GM23338 (cell line): ENCODE data around the gene DHRS12. TPM values are rescaled to one million over a fixed set of nuclear protein-coding genes. Genes with fewer than 3 reads are reported as not detected.
A peak's percentile ranks its signal among the peaks of the same experiment; 100 is the strongest.

ENCODE experiments used
- ATAC-seq: fragments of 200-7000 bp; cut with Tn5 transposase; 3 replicates; pipeline ENCODE4 v1.9.1; 2020
- DNase-seq: peaks from one replicate; pipeline ENCODE4 v3.0.0-alpha.2; 2015; ENCODE audit warnings: low spot score
- H2AFZ ChIP-seq: fragments of 200-600 bp; sonication (generic); 2 replicates; pipeline ENCODE4 v1.8.0; 2016; ENCODE audit warnings: antibody characterized with exemption, mild to moderate bottlenecking, moderate library complexity
- H3F3A ChIP-seq: fragments of 200-600 bp; sonication (generic); replicated peaks from 2 replicates; pipeline ENCODE4 v1.8.0; 2017; ENCODE audit warnings: antibody characterized with exemption, mixed run types, low read depth
- H3K27ac ChIP-seq: fragments of 200-600 bp; sonication (generic); 2 replicates; pipeline ENCODE4 v1.6.1; 2016; ENCODE audit warnings: low read depth
- H3K27me3 ChIP-seq: fragments of 200-600 bp; sonication (generic); 2 replicates; pipeline ENCODE4 v1.8.0; 2016; ENCODE audit warnings: mild to moderate bottlenecking, mixed run types, moderate library complexity; ENCODE audit not compliant: insufficient read depth
- H3K36me3 ChIP-seq: fragments of 200-600 bp; sonication (generic); 2 replicates; pipeline ENCODE4 v1.8.0; 2016; ENCODE audit warnings: mild to moderate bottlenecking; ENCODE audit not compliant: insufficient read depth
- H3K4me1 ChIP-seq: fragments of 200-600 bp; sonication (generic); 2 replicates; pipeline ENCODE4 v1.8.0; 2016; ENCODE audit warnings: mild to moderate bottlenecking, moderate library complexity; ENCODE audit not compliant: insufficient read depth
- H3K4me2 ChIP-seq: fragments of 200-600 bp; sonication (generic); 2 replicates; pipeline ENCODE4 v1.7.1; 2017; ENCODE audit warnings: mixed run types
- H3K4me3 ChIP-seq: fragments of 200-600 bp; sonication (generic); 2 replicates; pipeline ENCODE4 v1.6.1; 2016; ENCODE audit warnings: mixed run types
- H3K79me2 ChIP-seq: fragments of 200-600 bp; sonication (generic); replicated peaks from 2 replicates; pipeline ENCODE4 v1.8.0; 2017; ENCODE audit warnings: mild to moderate bottlenecking; ENCODE audit not compliant: insufficient read depth
- H3K9me2 ChIP-seq: fragments of 200-600 bp; sonication (generic); 2 replicates; pipeline ENCODE4 v1.8.0; 2017; ENCODE audit not compliant: insufficient read depth
- H4K20me1 ChIP-seq: fragments of 200-600 bp; sonication (generic); replicated peaks from 2 replicates; pipeline ENCODE4 v1.8.0; 2017; ENCODE audit warnings: mild to moderate bottlenecking; ENCODE audit not compliant: insufficient read depth
- H3K27ac Mint-ChIP-seq: 2 replicates; pipeline ENCODE4 v1.8.0; 2020; ENCODE audit warnings: inconsistent platforms, mild to moderate bottlenecking, moderate library complexity, mixed read lengths
- H3K27me3 Mint-ChIP-seq: 3 replicates; pipeline ENCODE4 v1.8.0; 2022; ENCODE audit warnings: low read depth, mild to moderate bottlenecking, moderate library complexity, mixed read lengths, inconsistent platforms; ENCODE audit not compliant: insufficient read depth, poor library complexity
- H3K36me3 Mint-ChIP-seq: 3 replicates; pipeline ENCODE4 v1.8.0; 2021; ENCODE audit warnings: low read depth, mild to moderate bottlenecking, inconsistent platforms, moderate library complexity, mixed read lengths
- H3K4me1 Mint-ChIP-seq: 3 replicates; pipeline ENCODE4 v1.8.0; 2020; ENCODE audit warnings: mild to moderate bottlenecking, inconsistent platforms, mixed read lengths
- H3K4me3 Mint-ChIP-seq: 3 replicates; pipeline ENCODE4 v1.8.0; 2021; ENCODE audit warnings: moderate library complexity, mild to moderate bottlenecking, inconsistent platforms, mixed read lengths
- H3K9me3 Mint-ChIP-seq: 3 replicates; pipeline ENCODE4 v1.8.0; 2020; ENCODE audit warnings: moderate library complexity, mild to moderate bottlenecking, inconsistent platforms, mixed read lengths
- EZH2phosphoT487 ChIP-seq: fragments of 200-600 bp; sonication (generic); IDR thresholded peaks from one replicate; pipeline ENCODE4 v1.8.1; 2018; ENCODE audit warnings: antibody characterized with exemption; ENCODE audit not compliant: unreplicated experiment
- ZNF331 ChIP-seq: fragments of 250-450 bp; sonication (Bioruptor Pico); IDR thresholded peaks from 2 replicates; pipeline ENCODE4 v1.5.0; 2020; ENCODE audit warnings: low read depth, mild to moderate bottlenecking, moderate library complexity
- polyA plus RNA-seq: library from polyadenylated mRNA; unstranded; fragments of >200 nt; fragmentation: Nextera tagmentation; extraction: Ambion mirVana; gene quantifications from 2 replicates; pipeline ENCODE4 v1.2.1, GENCODE V29; 2016
- total RNA-seq: library from RNA; depleted of rRNA; stranded (reverse); fragments of >200 nt; shearing (Covaris generic); gene quantifications from 2 replicates; pipeline ENCODE4 v1.2.3, GENCODE V29; 2014
- TF ChIP-seq, protein P1 (sequence below): fragments of 250-450 bp; sonication (Bioruptor Pico); IDR thresholded peaks from 2 replicates; pipeline ENCODE4 v1.5.0; 2020; ENCODE audit warnings: mild to moderate bottlenecking, moderate library complexity
- TF ChIP-seq, protein P2 (sequence below), 2 experiments: fragments of 200-600 bp in 1 of 2; sonication (generic) in 1 of 2; conservative IDR thresholded peaks; 2 replicates each; pipeline versions ENCODE4 v1.5.1 to v1.6.1; 2016 to 2017; ENCODE audit warnings: antibody characterized with exemption in 2 of 2, low read depth in 2 of 2, mild to moderate bottlenecking in 2 of 2, moderate library complexity in 1 of 2

The DHRS12 gene
- total and polyA plus RNA-seq, 2 experiments from 2014 or later = 4.6 to 12.2 TPM

DNA sequence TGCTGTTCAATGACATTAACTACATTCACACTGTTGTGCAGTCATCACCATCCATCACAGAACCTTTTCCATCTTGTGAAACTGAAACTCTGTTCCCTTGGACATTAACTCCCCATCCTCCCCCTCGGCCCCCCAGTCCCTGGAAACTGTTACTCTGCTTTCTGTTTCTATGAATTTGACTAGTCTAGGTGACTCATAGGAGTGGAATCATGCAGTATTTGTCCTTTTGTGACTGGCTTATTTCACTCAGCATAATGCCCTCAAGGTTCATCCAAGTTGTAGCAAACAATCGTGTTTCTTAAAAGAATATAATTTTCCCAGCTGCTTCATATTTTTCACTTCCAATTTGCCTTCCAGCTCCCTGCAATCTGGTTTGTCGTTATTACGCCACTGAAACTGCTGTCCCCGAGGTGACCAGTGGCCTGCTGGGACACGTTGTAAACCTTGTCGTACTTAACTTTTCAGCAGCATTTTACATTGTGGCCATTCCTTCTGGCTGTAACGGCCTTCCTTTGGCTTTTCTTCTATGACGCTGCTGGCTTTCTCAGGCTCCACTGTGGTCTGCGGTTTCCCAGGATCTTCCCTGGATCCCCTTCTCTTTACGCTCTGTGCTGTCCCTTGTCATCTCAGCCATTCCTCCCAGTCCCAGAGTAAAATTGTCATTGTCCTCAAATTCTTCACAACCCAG is 74.0 kb downstream of the DHRS12 start (continued):
- TF ChIP-seq, protein P1, sequence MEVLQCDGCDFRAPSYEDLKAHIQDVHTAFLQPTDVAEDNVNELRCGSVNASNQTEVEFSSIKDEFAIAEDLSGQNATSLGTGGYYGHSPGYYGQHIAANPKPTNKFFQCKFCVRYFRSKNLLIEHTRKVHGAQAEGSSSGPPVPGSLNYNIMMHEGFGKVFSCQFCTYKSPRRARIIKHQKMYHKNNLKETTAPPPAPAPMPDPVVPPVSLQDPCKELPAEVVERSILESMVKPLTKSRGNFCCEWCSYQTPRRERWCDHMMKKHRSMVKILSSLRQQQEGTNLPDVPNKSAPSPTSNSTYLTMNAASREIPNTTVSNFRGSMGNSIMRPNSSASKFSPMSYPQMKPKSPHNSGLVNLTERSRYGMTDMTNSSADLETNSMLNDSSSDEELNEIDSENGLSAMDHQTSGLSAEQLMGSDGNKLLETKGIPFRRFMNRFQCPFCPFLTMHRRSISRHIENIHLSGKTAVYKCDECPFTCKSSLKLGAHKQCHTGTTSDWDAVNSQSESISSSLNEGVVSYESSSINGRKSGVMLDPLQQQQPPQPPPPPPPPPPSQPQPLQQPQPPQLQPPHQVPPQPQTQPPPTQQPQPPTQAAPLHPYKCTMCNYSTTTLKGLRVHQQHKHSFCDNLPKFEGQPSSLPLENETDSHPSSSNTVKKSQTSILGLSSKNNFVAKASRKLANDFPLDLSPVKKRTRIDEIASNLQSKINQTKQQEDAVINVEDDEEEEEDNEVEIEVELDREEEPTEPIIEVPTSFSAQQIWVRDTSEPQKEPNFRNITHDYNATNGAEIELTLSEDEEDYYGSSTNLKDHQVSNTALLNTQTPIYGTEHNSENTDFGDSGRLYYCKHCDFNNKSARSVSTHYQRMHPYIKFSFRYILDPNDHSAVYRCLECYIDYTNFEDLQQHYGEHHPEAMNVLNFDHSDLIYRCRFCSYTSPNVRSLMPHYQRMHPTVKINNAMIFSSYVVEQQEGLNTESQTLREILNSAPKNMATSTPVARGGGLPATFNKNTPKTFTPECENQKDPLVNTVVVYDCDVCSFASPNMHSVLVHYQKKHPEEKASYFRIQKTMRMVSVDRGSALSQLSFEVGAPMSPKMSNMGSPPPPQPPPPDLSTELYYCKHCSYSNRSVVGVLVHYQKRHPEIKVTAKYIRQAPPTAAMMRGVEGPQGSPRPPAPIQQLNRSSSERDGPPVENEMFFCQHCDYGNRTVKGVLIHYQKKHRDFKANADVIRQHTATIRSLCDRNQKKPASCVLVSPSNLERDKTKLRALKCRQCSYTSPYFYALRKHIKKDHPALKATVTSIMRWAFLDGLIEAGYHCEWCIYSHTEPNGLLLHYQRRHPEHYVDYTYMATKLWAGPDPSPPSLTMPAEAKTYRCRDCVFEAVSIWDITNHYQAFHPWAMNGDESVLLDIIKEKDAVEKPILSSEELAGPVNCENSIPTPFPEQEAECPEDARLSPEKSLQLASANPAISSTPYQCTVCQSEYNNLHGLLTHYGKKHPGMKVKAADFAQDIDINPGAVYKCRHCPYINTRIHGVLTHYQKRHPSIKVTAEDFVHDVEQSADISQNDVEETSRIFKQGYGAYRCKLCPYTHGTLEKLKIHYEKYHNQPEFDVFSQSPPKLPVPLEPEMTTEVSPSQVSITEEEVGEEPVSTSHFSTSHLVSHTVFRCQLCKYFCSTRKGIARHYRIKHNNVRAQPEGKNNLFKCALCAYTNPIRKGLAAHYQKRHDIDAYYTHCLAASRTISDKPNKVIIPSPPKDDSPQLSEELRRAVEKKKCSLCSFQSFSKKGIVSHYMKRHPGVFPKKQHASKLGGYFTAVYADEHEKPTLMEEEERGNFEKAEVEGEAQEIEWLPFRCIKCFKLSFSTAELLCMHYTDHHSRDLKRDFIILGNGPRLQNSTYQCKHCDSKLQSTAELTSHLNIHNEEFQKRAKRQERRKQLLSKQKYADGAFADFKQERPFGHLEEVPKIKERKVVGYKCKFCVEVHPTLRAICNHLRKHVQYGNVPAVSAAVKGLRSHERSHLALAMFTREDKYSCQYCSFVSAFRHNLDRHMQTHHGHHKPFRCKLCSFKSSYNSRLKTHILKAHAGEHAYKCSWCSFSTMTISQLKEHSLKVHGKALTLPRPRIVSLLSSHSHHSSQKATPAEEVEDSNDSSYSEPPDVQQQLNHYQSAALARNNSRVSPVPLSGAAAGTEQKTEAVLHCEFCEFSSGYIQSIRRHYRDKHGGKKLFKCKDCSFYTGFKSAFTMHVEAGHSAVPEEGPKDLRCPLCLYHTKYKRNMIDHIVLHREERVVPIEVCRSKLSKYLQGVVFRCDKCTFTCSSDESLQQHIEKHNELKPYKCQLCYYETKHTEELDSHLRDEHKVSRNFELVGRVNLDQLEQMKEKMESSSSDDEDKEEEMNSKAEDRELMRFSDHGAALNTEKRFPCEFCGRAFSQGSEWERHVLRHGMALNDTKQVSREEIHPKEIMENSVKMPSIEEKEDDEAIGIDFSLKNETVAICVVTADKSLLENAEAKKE = no peak
- TF ChIP-seq EZH2phosphoT487 (no peak), ZNF331 (CRISPR knock-in tag) (no peak)

DNA sequence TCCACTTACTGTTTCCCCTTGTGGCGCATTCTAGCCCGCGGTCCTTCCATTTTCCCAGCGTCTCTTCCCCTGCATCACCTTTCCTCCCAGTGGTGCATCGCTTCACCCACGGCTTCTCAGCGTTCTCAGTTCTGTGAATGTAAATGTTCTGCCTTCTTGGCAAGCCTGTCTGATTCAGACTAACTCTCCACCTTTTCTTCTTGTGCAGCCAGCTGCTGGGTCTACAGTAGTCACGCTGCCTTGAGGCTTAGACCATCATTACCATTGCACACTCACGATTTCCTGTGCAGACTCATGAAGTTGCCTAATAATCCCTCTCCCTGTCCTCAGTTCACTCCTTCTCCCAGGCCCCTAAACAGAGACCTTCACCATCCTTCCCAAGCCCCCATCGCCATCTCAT is 75.0 kb downstream of the DHRS12 start:
- peaks cover 11% of the 10 kb centered on the region; the same call in 2 of the 3 replicates for H3K36me3 Mint-ChIP-seq

More for the DNA sequence above, 75.0 kb downstream of the DHRS12 start:
- peaks cover 8% of the 10 kb centered on the region for H3K4me1 Mint-ChIP-seq
- Histone ChIP-seq H3F3A (no peaks in the 10 kb centered on the region), H3K27me3 (no peaks in the 10 kb centered on the region), H3K27ac (no peak overlapping the region), H4K20me1 (peaks cover 3% of the 10 kb centered on the region; the same call in 1 of the 2 replicates), H3K4me3 (no peak overlapping the region), H3K36me3 (no peaks in the 10 kb centered on the region), H3K4me2 (no peak overlapping the region), H3K79me2 (no peaks in the 10 kb centered on the region), H3K9me2 (no peaks in the 10 kb centered on the region), H3K4me1 (no peaks in the 10 kb centered on the region; the same call in 1 of the 2 replicates), H2AFZ (no peak overlapping the region)
- H3K4me3 Mint-ChIP-seq = no peak overlapping the region
- TF ChIP-seq, protein P2, sequence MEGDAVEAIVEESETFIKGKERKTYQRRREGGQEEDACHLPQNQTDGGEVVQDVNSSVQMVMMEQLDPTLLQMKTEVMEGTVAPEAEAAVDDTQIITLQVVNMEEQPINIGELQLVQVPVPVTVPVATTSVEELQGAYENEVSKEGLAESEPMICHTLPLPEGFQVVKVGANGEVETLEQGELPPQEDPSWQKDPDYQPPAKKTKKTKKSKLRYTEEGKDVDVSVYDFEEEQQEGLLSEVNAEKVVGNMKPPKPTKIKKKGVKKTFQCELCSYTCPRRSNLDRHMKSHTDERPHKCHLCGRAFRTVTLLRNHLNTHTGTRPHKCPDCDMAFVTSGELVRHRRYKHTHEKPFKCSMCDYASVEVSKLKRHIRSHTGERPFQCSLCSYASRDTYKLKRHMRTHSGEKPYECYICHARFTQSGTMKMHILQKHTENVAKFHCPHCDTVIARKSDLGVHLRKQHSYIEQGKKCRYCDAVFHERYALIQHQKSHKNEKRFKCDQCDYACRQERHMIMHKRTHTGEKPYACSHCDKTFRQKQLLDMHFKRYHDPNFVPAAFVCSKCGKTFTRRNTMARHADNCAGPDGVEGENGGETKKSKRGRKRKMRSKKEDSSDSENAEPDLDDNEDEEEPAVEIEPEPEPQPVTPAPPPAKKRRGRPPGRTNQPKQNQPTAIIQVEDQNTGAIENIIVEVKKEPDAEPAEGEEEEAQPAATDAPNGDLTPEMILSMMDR (conservative IDR thresholded peaks at IDR 0.05; ENCODE audit: low read depth in 2 of 2) = no peak
- H3K9me3 Mint-ChIP-seq = no peaks in the 10 kb centered on the region
- DNase-seq = peak; percentile 18
- ATAC-seq = no peak; the same call in 2 of the 3 replicates
- H3K27ac Mint-ChIP-seq = no peak overlapping the region
- peaks cover 7% of the 10 kb centered on the region for H3K27me3 Mint-ChIP-seq
